Hematopoietic multipotent progenitor cell (in vitro differentiated cells): ENCODE data around the gene EIF3B. TPM values are rescaled to one million over a fixed set of nuclear protein-coding genes. Genes with fewer than 3 reads are reported as not detected.
"Not testable (repeated sequence)": the region's sequence is repeated elsewhere in the genome, so short reads cannot be mapped to it uniquely, and the experiment has no call there.

ENCODE experiments used
- DNase-seq, 3 donors: peaks; one replicate each; pipeline ENCODE4 v3.0.0-alpha.2; 2011 to 2015; ENCODE audit warnings: low read depth in 2 of 3, low spot score in 2 of 3
- total RNA-seq: library from RNA; depleted of rRNA; stranded (reverse); fragments of >200 nt; gene quantifications from one replicate; pipeline ENCODE4 v1.2.3, GENCODE V29; 2012

EIF3B gene
- 117 TPM for total RNA-seq

DNA sequence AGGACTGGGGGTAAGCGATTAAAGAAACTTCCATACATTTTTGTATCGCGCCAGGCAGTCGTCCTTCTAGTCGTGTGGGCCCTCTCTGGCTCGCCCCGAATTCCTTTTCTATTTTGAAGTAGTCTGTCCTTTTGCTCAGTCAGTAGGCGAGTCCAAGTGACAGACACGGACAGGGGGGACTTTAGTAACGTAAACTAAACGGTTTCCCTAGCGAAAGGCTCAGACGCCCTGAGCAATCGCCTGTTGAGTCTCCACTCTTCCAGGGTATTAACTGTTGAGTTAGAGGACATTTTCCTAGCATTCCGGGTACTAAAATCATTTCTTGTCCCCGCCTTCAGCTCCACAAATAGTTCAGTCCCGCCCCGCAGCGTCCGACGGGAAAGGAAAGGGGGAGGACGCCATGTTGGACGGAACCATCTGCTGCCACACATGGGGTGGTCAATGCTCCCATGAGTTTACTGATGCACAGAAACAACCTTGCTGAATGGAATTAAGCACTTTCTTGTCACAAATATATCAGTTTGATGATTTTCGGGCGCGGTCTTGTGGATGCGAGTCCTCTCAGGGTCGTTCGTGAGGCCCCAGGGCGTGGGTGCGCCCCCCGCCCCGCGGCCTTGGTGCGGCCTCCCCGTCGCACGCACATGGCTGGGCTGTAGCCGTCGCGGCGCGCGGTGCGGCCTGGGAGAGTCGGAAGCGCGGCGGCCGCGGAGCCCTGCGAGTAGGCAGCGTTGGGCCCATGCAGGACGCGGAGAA lies at the start of gene EIF3B:
Gene EIF3B (plus strand): TSS at position 642 of the 753 bp plus-strand sequence. CDS start 95 bp downstream, at position 737.
- DNase-seq, result peak; percentile 95 to 98 (median 97)

DNA sequence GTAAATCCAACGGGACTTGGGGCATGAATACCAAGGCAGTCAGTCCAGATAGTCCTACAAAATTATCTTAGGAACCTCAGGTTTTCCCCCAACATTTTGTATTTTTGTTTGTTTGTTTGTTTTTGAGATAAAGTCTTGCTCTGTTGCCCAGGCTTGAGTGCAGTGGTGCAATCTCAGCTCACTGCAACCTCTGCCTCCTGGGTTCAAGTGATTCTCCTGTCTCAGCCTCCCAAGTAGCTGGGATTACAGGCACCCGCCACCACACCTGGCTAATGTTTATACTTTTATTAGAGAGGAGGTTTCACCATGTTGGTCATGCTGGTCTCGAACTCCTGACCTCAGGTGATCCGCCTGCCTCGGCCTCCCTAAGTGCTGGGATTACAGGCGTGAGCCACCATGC lies 49.4 kb upstream of the EIF3B start:
- not testable (repeated sequence) for DNase-seq

DNA sequence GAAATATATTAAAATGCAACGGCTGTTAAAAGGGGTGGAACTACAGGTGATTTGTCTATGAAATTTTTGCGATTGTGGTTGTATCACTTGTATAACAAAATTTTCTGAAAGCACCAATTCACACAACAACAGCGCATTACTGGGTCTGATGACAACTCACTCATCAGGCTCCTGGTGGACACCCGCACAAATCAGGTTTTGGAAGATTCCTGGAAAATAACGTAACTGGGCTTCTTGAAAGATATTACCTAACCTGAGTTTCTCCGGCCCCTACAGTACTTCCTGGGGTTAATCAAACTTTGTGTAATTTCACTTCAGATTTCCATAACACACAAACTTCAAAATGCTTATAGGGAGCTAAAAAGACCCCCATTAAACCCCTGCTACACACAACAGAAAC lies 47.9 kb upstream of the EIF3B start:
- no peak for DNase-seq

DNA sequence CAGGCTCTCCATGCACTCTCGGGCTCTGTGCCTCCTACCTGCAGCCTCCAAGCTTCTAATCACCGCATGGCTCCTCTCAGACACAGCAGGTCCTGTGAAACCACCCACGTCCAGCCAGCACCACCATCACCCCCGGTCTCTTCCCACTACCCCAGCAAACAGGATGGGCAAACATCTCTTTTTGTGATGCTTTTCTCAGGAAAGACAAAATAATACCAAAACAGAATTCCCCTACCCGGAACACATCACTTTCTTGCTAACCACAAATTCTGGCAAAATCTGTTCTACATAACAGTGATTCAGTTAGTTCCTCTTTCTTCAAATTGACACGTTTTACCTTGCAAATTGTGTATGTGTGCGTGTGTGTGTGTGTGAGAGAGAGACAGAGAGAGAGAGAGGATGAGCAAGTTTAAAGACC lies 46.9 kb upstream of the EIF3B start:
- peak in 2 of 3 donors; percentile 38 to 52 for DNase-seq

DNA sequence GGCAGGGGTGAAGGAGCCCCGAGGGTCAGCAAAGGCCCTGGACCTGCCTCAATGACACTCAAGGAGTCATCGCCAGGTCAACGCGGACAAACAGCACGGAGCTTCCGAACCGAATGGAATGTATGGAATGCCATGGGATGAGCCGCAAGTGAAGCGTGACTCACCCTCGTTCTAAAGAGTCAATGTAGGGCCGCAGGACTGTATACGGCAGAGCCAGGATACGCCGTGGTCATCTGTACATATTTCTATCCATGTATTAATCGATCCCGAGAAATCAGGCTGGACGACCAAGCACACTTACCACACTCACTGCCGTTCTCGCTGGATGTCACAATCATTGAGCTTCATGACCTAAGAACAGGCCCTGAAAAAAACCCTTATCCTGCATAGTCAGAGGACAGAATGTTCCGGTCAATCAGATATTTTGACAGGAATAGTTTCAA lies 44.7 kb upstream of the EIF3B start:
- no peak for DNase-seq

DNA sequence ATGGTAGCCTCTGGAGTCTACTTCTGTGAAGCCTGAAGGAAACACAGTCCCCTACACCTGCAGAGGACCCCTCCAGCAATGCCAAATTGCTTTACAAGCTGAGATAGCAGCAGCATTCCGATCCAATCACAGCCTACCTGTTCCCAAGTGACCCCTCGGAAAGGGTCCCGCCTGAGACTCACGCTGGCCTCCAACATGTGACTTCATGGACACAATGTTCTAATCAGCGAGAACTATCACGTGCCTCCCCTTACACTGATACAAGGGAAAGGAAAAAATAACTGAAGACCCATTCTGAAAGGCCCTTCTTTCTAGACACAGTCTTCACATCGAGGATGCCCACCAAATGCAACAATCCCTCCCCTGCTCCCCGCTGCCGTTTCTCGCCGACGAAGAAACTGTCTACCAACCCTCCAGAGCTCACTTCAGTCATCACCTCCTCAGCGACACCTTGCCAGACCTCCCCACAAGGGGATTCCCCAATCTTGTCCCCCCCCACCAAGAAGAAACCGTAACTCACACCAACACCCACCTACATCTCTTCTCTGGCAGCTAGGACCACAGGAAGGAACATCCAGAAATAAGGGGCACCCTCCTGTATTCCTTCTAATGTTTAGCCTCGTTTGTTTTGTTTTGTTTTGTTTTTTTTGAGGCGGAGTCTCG lies 42.2 kb upstream of the EIF3B start:
- no peak for DNase-seq

DNA sequence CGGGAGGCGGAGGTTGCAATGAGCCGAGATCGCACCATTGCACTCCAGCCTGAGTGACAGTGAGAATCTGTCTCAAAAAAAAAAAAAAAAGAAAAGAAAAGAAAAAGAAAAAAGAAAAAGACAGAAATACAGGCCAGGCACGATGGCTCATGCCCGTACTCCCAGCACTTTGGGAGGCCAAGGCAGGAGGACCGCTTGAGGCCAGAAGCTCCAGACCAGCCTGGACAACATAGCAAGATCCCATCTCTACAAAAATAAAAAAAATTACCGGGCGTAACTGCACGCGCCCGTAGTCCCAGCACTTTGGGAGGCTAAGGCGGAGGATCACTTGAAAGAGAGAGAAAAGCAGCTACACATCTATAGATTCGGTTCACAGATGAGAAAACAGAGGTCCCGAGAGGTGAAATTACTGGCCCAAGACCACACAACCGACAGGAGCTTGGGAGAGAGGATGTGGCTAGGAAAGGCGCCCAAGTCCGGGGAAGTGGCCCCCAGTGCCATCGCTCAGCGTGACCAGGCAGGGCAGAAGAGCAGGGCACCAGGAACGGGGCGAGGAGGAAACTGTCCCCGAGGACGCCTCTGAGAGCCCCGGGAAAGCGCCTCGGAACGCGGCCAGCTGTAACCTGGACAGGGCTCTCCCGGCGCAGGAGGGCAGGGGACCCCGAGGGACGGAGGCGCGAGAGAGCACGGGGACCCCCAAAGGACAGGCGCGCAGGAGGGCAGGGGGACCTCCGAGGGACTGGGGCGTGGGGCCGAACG lies 41.0 kb upstream of the EIF3B start:
- DNase-seq, result peak in 1 of 3 donors; percentile 9

DNA sequence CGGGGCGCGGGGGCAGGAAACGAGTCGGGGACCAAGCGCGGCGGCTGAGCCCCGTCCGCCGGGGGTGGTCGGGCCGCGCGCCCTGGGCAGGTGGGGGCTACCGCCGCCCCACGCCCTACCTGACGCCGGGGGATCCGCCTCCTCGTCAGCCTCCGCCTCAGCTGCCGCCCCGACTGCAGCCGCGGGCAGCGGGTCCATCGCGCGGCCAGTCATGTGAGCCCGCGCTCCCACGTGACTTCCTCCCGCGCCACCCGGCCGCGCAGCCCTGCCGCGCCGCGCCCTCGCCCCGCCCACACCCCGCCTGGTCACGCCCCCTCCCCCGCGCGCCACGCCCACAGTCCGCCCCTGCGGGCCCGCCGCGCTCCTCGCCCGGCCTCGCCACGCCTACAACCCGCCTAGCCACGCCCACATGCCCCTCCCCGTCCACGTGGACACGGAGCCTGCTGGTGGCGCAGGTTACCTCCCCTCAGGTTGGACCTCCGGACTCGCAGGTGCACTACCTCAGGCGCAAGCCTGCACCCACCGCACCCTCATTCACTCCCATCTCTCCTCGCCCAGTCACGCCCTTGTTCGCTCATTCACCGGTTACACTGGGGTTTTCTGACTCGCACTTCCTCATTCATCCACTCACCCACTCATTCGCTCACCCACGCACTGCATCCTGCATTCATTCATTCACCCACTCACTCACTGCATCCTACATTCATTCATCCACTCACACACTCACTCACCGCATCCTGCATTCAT lies 40.2 kb upstream of the EIF3B start, which contains the start of gene SNX8:
Gene SNX8 (minus strand): TSS at position 233 of the 747 bp plus-strand sequence. CDS start 20 bp downstream, at position 213.
- peak; percentile 83 to 94 (median 86) for DNase-seq

DNA sequence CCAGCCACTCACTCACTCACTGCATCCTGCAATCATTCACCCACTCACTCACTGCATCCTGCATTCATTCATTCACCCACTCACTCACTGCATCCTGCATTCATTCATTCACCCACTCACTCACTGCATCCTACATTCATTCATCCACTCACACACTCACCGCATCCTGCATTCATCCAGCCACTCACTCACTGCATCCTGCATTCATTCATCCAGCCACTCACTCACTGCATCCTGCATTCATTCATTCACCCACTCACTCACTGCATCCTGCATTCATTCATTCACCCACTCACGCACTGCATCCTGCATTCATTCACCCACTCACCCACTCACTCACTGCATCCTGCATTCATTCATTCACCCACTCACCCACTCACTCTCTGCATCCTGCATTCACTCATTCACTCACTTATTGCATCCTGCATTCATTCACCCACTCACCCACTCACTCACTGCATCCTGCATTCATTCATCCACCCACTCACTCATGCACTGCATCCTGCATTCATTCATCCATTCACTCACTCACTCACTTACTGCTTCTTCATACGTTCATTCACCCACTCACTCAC lies 39.6 kb upstream of the EIF3B start:
- DNase-seq, result not testable (repeated sequence)

DNA sequence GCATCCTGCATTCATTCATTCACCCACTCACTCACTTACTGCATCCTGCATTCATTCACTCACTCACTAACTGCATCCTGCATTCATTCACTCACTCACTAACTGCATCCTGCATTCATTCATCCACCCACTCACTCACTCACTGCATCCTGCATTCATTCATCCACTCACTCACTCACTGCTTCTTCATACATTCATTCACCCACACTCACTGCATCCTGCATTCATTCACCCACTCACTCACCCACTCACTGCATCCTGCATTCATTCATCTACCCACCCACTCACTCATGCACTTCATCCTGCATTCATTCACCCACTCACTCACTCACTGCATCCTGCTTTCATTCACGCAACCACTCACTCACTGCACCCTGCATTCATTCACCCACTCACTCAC lies 38.8 kb upstream of the EIF3B start:
- DNase-seq, result no peak

DNA sequence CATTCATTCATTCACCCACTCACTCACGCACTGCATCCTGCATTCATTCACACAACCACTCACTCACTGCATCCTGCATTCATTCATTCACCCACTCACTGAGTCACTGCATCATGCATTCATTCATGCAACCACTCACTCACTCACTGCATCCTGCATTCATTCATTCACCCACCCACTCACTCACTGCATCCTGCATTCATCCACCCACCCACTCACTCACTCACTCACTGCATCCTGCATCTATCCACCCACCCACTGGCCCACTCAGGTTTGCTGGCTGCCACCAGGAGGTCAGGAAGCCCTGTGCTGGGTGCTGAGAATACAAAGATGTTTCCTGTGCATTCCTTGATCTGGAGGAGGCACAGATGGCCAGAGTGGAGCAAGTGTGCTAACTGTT lies 38.0 kb upstream of the EIF3B start:
- DNase-seq, result no peak

DNA sequence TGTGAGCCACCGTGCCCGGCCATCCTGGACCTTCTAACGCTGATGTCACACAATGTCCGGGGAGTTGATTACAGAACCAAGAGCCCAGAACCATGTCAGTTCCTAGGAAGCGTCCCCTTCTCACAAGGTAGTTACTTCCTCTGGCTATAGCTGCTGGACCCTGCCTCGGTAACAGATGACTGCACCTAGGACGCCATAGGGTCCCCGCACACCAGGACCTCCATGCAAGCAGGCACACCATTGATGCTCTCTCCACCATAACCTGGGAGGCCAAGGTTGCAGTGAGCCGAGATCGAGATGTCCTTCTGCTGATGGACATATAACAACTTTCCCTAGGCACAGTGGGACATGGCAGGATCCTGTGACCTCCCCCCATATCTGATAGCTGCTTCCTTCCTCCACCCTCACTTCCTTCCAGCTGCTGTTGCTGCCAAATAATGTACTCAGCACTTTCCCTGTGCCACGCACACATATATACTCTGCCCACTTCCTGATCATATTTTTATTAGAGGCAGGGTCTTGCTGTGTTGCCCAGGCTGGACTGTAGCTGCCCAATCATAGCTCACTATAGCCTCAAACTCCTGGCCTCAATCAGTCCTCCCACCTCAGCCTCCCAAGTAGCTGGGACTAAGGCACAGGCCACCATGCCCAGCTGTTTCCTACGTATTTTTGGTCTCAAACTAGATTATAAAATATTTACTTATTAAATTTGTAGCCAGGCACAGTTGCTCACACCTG lies 36.9 kb upstream of the EIF3B start:
- no peak for DNase-seq

DNA sequence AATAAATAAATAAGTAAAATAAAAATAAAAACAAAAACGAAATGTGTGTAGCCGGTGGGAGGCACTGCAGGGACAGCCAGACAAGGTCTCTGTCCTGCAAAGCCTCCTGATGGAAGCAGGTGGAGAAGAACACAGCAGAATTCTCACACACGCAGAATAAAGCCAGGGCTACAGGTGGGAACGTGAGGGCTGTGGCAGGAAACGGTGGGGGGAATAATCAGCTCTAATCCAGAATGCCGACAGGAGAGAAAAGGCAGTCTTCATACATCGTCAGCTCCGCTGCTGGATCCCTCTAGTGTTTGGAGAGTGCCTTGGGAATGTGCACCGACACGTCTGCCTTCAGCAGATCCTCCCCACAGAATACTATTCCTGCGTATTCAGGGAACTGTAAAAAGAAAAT lies 33.6 kb upstream of the EIF3B start:
- no peak for DNase-seq

DNA sequence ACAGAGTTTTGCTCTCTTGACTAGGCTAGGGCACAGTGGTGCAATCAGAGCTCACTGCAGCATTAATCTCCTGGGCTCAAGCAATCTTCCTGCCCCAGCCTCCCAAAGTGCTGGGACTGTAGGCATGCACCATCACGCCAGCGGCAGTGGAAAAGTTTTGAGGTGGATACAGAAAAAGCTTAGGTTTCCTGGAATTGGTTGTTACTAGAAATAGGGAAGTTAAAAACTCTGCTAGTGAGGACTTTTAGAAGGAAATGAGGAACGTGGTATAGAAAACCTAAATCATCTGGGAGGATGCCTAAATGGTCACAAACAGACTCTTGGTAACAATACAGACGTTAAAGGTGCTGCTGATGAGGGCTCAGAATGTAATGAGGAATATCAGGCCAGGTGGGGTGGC lies 29.5 kb upstream of the EIF3B start:
- DNase-seq, result no peak

DNA sequence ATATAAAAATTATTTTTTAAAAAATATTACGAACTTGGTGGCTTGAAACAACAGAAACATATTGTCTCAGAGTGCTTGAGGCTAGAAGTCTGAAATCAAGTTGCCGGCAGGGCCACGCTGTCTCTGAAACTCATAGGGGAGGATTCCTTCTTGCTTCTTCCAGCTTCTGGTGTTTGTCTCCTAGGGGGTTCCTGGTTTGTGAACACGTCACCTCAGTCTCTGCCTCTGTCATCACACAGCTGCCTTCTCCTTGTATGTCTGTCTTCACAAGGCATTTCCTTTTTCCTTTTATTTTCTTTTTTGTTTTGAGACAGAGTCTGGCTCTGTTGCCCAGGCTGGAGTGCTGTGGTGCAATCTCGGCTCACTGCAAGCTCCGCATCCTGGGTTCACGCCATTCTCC lies 27.7 kb upstream of the EIF3B start:
- no peak for DNase-seq

DNA sequence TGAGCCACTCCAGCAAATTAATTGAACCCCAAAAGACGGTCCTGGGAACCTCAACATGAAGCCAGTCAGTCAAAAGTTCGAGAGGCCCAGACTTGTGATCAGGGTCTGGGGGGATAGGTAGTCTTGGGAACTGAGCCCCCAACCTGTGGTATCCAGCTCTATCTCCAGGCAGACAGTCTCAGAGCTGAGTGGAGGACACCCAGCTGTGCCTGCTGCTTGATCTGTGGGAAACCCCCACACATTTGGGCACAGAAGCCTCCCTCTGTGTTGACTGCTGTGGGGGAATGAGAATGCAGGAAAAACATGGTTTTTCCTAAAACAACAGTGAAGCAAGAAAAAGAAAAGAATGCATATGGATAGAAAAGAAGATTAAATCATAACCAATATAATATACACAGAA lies 24.1 kb upstream of the EIF3B start:
- DNase-seq, result no peak

DNA sequence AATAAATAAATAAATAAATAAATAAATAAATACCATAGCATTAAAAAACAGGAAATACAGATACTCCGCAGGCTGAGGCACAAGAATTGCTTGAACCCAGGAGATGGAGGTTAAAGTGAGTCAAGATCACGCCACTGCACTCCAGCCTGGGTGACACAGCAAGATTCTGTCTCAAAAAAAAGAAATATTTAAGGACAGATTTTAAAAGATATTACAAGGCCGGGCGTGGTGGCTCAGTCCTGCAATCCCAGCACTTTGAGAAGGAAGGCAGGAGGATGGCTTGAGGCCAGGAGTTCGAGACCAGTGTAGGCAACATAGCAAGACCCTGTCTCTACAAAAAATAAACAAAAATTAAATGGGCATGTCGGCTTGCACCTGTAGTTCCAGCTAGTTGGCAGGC lies 22.9 kb upstream of the EIF3B start:
- DNase-seq, result no peak

DNA sequence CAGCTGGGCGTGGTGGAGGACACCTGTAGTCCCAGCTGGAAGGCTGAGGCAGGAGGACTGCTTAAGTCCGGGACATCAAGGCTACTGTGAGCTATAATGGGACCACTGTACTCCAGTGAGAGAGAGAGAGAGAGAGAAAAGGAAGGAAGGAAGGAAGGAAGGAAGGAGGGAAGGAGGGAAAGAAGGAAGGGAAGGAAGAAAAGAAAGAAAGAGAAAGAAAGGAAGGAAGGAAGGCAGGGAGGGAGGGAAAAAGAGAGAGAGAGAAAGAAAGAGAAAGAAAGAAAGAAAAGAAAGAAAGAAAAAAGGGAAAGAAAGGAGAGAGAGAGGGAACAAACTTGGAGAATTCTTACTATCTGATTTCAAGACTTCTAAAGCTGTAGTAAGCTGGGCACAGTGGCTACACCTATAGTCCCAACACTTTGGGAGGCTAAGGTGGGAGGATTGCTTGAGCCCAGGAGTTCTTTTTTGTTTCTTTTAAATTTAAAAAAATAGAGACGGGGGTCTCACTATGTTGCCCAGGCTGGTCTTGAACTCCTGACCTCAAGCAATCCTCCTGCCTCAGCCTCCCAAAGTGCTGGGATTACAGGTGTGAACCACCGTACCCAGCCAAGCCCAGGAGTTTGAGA lies 21.9 kb upstream of the EIF3B start:
- DNase-seq, result not testable (repeated sequence)

DNA sequence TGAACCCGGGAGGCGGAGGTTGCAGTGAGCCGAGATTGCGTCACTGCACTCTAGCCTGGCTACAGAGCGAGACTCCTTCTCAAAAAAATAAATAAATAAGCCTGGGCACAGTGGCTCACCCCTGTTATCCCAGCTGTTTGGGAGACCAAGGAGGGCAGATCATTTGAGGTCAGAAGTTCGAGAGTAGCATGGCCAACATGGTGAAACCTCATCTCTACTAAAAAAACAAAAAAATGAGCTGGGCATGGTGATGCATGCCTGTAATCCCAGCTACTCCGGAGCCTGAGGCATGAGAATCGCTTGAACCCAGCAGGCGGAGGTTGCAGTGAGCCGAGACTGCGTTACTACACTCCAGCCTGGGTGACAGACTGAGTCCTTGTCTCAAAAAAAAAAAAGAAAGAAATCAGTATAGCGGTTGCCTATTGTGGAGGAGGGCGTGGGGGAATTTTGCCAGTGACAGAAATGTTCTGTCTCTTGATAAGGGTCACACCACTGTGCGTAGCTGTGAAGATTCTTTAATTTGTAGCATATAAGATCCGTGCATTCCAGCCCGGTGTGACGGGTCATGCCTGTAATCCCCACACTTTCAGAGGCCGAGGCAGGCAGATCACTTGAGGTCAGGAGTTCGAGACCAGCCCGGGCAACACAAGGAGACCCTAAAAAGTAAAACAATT lies 17.9 kb upstream of the EIF3B start:
- DNase-seq, result no peak
